ENCODE results near the gene RXRA.

- no peak for TF ChIP-seq POLR2A (IDR thresholded peaks at IDR 0.05)
- TF ChIP-seq, protein P1, sequence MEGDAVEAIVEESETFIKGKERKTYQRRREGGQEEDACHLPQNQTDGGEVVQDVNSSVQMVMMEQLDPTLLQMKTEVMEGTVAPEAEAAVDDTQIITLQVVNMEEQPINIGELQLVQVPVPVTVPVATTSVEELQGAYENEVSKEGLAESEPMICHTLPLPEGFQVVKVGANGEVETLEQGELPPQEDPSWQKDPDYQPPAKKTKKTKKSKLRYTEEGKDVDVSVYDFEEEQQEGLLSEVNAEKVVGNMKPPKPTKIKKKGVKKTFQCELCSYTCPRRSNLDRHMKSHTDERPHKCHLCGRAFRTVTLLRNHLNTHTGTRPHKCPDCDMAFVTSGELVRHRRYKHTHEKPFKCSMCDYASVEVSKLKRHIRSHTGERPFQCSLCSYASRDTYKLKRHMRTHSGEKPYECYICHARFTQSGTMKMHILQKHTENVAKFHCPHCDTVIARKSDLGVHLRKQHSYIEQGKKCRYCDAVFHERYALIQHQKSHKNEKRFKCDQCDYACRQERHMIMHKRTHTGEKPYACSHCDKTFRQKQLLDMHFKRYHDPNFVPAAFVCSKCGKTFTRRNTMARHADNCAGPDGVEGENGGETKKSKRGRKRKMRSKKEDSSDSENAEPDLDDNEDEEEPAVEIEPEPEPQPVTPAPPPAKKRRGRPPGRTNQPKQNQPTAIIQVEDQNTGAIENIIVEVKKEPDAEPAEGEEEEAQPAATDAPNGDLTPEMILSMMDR (IDR thresholded peaks at IDR 0.05): no peak
Observed at GRCh38 chr9:134367061-134367460, 40.8 kb downstream of the RXRA start.
